Cardiac muscle cell (in vitro differentiated cells and primary cell): ENCODE measurements around the gene FGF12. TPM values are rescaled to one million over a fixed set of nuclear protein-coding genes. Genes with fewer than 3 reads are reported as not detected.

ENCODE experiments used
- DNase-seq, 2 donors: peaks; one replicate each; pipeline versions ENCODE4 v3.0.0 to v3.0.0-alpha.2; 2010 to 2017; ENCODE audit warnings: low read depth in 1 of 2, low spot score in 1 of 2
- H3K27ac ChIP-seq: fragments of 200-600 bp; sonication (generic); 2 replicates; pipeline ENCODE4 v1.5.1; 2016
- H3K27me3 ChIP-seq: fragments of 200-600 bp; sonication (generic); 2 replicates; pipeline ENCODE4 v1.6.0; 2016; ENCODE audit warnings: control low read depth
- H3K36me3 ChIP-seq: fragments of 200-600 bp; sonication (generic); 2 replicates; pipeline ENCODE4 v1.5.1; 2016; ENCODE audit warnings: control low read depth
- H3K4me1 ChIP-seq: fragments of 200-600 bp; sonication (generic); 2 replicates; pipeline ENCODE4 v1.8.1; 2017; ENCODE audit warnings: low read depth, mild to moderate bottlenecking, mixed run types
- H3K4me3 ChIP-seq: fragments of 200-600 bp; sonication (generic); 2 replicates; pipeline ENCODE4 v1.5.1; 2016; ENCODE audit warnings: mild to moderate bottlenecking
- H3K9me3 ChIP-seq: fragments of 200-600 bp; sonication (generic); 2 replicates; pipeline ENCODE4 v1.5.1; 2017; ENCODE audit warnings: low read depth, mild to moderate bottlenecking, control low read depth
- CTCF ChIP-seq: IDR thresholded peaks from 2 replicates; pipeline ENCODE4 v1.5.1; 2012; ENCODE audit warnings: low read depth, mild to moderate bottlenecking, low read length
- polyA plus RNA-seq: library from polyadenylated mRNA; unstranded; fragments of >200 nt; fragmentation: Nextera tagmentation; extraction: Ambion mirVana; gene quantifications from 2 replicates; pipeline ENCODE4 v1.2.1, GENCODE V29; 2016
- total RNA-seq: library from RNA; depleted of rRNA; stranded (reverse); fragments of >200 nt; gene quantifications from 2 replicates; pipeline ENCODE4 v1.2.3, GENCODE V29; 2016

FGF12 gene
- total and polyA plus RNA-seq, 2 experiments from 2014 or later: 1.2 to 1.7 TPM

GRCh38 chr3:192133271-192133670, 594.1 kb downstream of the FGF12 start:
- no peak for TF ChIP-seq CTCF
- H3K9me3 ChIP-seq: no peaks in the 10 kb centered on the region
- no peak overlapping the region for H3K27ac ChIP-seq
- no peak overlapping the region for H3K4me3 ChIP-seq
- no peaks in the 10 kb centered on the region for H3K36me3 ChIP-seq
- H3K27me3 ChIP-seq: no peaks in the 10 kb centered on the region
- DNase-seq: no peak
- no peaks in the 10 kb centered on the region for H3K4me1 ChIP-seq

GRCh38 chr3:192130534-192131132, 596.7 kb downstream of the FGF12 start:
- Histone ChIP-seq H3K4me3 (no peak overlapping the region), H3K36me3 (no peaks in the 10 kb centered on the region), H3K27me3 (no peaks in the 10 kb centered on the region), H3K9me3 (no peaks in the 10 kb centered on the region), H3K4me1 (no peaks in the 10 kb centered on the region), H3K27ac (no peak overlapping the region)
- TF ChIP-seq CTCF: peak; percentile 56
- peak; percentile 49 to 54 for DNase-seq

GRCh38 chr3:192129586-192129985, 597.8 kb downstream of the FGF12 start:
- H3K9me3 ChIP-seq: no peaks in the 10 kb centered on the region
- no peak overlapping the region for H3K27ac ChIP-seq
- DNase-seq: no peak
- H3K27me3 ChIP-seq: no peaks in the 10 kb centered on the region
- H3K4me1 ChIP-seq: no peaks in the 10 kb centered on the region
- TF ChIP-seq CTCF: no peak
- no peak overlapping the region for H3K4me3 ChIP-seq
- no peaks in the 10 kb centered on the region for H3K36me3 ChIP-seq

- no peak overlapping the region for H3K27ac ChIP-seq
- no peak overlapping the region for H3K4me3 ChIP-seq
- no peak for DNase-seq
- H3K27me3 ChIP-seq: no peaks in the 10 kb centered on the region
- no peaks in the 10 kb centered on the region for H3K4me1 ChIP-seq
- no peak for TF ChIP-seq CTCF
- no peaks in the 10 kb centered on the region for H3K36me3 ChIP-seq
- no peaks in the 10 kb centered on the region for H3K9me3 ChIP-seq
Observed at GRCh38 chr3:192128922-192129321, 598.4 kb downstream of the FGF12 start.

GRCh38 chr3:192128060-192128459, 599.3 kb downstream of the FGF12 start:
- no peak for DNase-seq
- H3K27ac ChIP-seq: no peak overlapping the region
- no peaks in the 10 kb centered on the region for H3K4me1 ChIP-seq
- H3K27me3 ChIP-seq: no peaks in the 10 kb centered on the region
- H3K36me3 ChIP-seq: no peaks in the 10 kb centered on the region
- H3K9me3 ChIP-seq: no peaks in the 10 kb centered on the region
- TF ChIP-seq CTCF: no peak
- no peak overlapping the region for H3K4me3 ChIP-seq
